GM21529 (cell line): ENCODE measurements around the gene PHIP.
A peak's percentile ranks its signal among the peaks of the same experiment; 100 is the strongest.

ENCODE experiments used
- ATAC-seq: cut with Tn5 transposase; IDR thresholded peaks from one replicate; pipeline ENCODE4 v1.9.1; 2021; ENCODE audit not compliant: unreplicated experiment

Gene PHIP

GRCh38 chr6:79071547-79071946 is 6.5 kb downstream of the PHIP start:
- no peak for ATAC-seq

GRCh38 chr6:79070206-79070825 is 7.7 kb downstream of the PHIP start:
- peak; percentile 80 for ATAC-seq

- ATAC-seq, result no peak
Measured at GRCh38 chr6:79066828-79067227, 11.2 kb downstream of the PHIP start.

- ATAC-seq, result no peak
Measured at GRCh38 chr6:79066330-79066729, 11.7 kb downstream of the PHIP start.

- no peak for ATAC-seq
Measured at GRCh38 chr6:79065232-79065631, 12.8 kb downstream of the PHIP start.

- ATAC-seq, result peak; percentile 66
Measured at GRCh38 chr6:79064635-79065034, 13.4 kb downstream of the PHIP start.

- no peak for ATAC-seq
Measured at GRCh38 chr6:79062708-79063107, 15.3 kb downstream of the PHIP start.

GRCh38 chr6:79057746-79058145 is 20.3 kb downstream of the PHIP start:
- no peak for ATAC-seq

- no peak for ATAC-seq
Measured at GRCh38 chr6:79056226-79056625, 21.8 kb downstream of the PHIP start.

- no peak for ATAC-seq
Measured at GRCh38 chr6:79048611-79049010, 29.4 kb downstream of the PHIP start.

- ATAC-seq, result no peak
Measured at GRCh38 chr6:79047072-79047471, 31.0 kb downstream of the PHIP start.

- ATAC-seq, result no peak
Measured at GRCh38 chr6:79045966-79046365, 32.1 kb downstream of the PHIP start.

GRCh38 chr6:79042799-79043126 is 35.3 kb downstream of the PHIP start:
- no peak for ATAC-seq

GRCh38 chr6:79042088-79042798 is 35.8 kb downstream of the PHIP start:
- ATAC-seq, result peak; percentile 87

- ATAC-seq, result peak; percentile 70
Measured at GRCh38 chr6:79040083-79040482, 38.0 kb downstream of the PHIP start.

GRCh38 chr6:79038061-79038460 is 40.0 kb downstream of the PHIP start:
- no peak for ATAC-seq

GRCh38 chr6:79034865-79035264 is 43.2 kb downstream of the PHIP start:
- peak; percentile 53 for ATAC-seq

- no peak for ATAC-seq
Measured at GRCh38 chr6:79033279-79033678, 44.8 kb downstream of the PHIP start.

- ATAC-seq, result no peak
Measured at GRCh38 chr6:79031821-79032590, 46.0 kb downstream of the PHIP start.

GRCh38 chr6:79030511-79030910 is 47.5 kb downstream of the PHIP start:
- ATAC-seq, result no peak

GRCh38 chr6:79030023-79030422 is 48.0 kb downstream of the PHIP start:
- ATAC-seq, result no peak

- no peak for ATAC-seq
Measured at GRCh38 chr6:79028641-79029314, 49.3 kb downstream of the PHIP start.
